ENCODE results near the gene BUD31. TPM values are rescaled to one million over a fixed set of nuclear protein-coding genes. Genes with fewer than 3 reads are reported as not detected.
A peak's percentile ranks its signal among the peaks of the same experiment; 100 is the strongest.

Gene BUD31
- total and polyA plus RNA-seq, 8 donors, result 79.0 to 103 (median 94.2) TPM

- intact Hi-C loops (cut with DNase I), result no loop called here
- no peaks in the 10 kb centered on the region for H3K9me3 ChIP-seq
- no peaks in the 10 kb centered on the region for H3K27me3 ChIP-seq
- TF ChIP-seq, protein P1, sequence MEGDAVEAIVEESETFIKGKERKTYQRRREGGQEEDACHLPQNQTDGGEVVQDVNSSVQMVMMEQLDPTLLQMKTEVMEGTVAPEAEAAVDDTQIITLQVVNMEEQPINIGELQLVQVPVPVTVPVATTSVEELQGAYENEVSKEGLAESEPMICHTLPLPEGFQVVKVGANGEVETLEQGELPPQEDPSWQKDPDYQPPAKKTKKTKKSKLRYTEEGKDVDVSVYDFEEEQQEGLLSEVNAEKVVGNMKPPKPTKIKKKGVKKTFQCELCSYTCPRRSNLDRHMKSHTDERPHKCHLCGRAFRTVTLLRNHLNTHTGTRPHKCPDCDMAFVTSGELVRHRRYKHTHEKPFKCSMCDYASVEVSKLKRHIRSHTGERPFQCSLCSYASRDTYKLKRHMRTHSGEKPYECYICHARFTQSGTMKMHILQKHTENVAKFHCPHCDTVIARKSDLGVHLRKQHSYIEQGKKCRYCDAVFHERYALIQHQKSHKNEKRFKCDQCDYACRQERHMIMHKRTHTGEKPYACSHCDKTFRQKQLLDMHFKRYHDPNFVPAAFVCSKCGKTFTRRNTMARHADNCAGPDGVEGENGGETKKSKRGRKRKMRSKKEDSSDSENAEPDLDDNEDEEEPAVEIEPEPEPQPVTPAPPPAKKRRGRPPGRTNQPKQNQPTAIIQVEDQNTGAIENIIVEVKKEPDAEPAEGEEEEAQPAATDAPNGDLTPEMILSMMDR (IDR thresholded peaks at IDR 0.05), result no peak
- H3K4me3 ChIP-seq, result no peak overlapping the region
- DNase-seq (no peak), ATAC-seq (no peak)
- H3K27ac ChIP-seq, result no peak overlapping the region
- peaks cover 0 to 98% of the 10 kb centered on the region in 2 donors for H3K36me3 ChIP-seq
- H3K4me1 ChIP-seq, result no peaks in the 10 kb centered on the region
These were observed 45.5 kb upstream of the BUD31 start for GRCh38 chr7:99363286-99363685.

DNA sequence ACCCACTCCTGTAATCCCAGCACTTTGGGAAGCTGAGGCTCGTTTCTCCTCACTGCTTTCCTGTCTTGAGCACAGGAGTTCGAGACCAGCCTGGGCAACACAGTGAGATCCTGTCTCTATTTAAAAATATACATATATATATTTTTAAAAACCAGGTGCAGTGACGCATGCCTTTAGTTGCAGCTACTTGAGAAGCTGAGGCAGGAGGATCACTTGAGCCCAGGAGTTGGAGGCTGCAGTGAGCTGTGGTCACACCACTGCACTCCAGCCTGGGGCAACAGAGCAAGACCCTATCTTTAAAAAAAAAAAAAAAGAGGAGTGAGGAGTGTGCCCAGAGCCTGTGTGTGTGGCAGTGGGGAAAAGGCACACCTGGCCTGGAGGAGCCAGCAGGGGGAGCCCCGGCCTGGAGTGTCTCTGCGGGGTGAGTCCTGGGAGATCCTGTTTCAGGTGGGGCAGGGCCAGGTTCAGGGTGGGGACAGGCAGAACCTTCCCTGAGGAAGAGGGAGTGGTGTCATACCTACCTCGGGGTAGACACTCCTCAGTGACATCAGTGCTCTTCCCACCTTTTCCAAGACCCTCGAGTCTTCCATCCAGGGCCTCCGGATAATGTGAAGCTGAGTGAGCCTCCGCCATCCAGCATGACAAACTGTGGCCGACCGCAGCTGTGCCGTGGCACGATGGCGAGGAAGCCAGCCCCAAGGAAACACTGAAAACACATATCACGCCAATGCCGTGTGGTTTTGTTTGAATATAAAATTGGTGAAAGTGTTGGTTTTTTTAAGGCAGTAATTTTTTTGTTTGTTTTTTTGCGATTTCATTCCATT lies 43.2 kb upstream of the BUD31 start:
- peak; percentile 75 for ATAC-seq
- TF ChIP-seq, protein P1 (IDR thresholded peaks at IDR 0.05), result peak; percentile 46 to 55
- intact Hi-C loops (cut with DNase I), result no loop called here

GRCh38 chr7:99366646-99367045 lies 42.1 kb upstream of the BUD31 start:
- H3K36me3 ChIP-seq, result peaks cover 0 to 71% of the 10 kb centered on the region in 2 donors
- H3K27me3 ChIP-seq, result no peaks in the 10 kb centered on the region
- no peak overlapping the region for H3K4me3 ChIP-seq
- H3K9me3 ChIP-seq, result no peaks in the 10 kb centered on the region
- intact Hi-C loops (cut with DNase I), result no loop called here
- TF ChIP-seq, protein P1 (IDR thresholded peaks at IDR 0.05), result no peak
- H3K27ac ChIP-seq, result no peak overlapping the region
- ATAC-seq (no peak), DNase-seq (no peak)
- peaks cover 5 to 6% of the 10 kb centered on the region in 2 donors for H3K4me1 ChIP-seq

More for the DNA sequence above, 43.2 kb upstream of the BUD31 start:
- Histone ChIP-seq H3K36me3 (peaks cover 0 to 82% of the 10 kb centered on the region in 2 donors), H3K27ac (no peak overlapping the region), H3K4me1 (peaks cover 4 to 5% of the 10 kb centered on the region in 2 donors), H3K9me3 (no peaks in the 10 kb centered on the region), H3K4me3 (no peak overlapping the region), H3K27me3 (no peaks in the 10 kb centered on the region)
- DNase-seq, result peak in 1 of 4 donors; percentile 89

GRCh38 chr7:99368750-99369389 lies 39.9 kb upstream of the BUD31 start:
- peak; percentile 71 for ATAC-seq
- no peak overlapping the region for H3K4me3 ChIP-seq
- H3K36me3 ChIP-seq, result peaks cover 0 to 49% of the 10 kb centered on the region in 2 donors
- no peaks in the 10 kb centered on the region for H3K9me3 ChIP-seq
- no peaks in the 10 kb centered on the region for H3K27me3 ChIP-seq
- no peak for DNase-seq
- TF ChIP-seq, protein P1 (IDR thresholded peaks at IDR 0.05), result no peak
- H3K27ac ChIP-seq, result peak overlapping the region; percentile 48 to 60
- intact Hi-C loops (cut with DNase I), result no loop called here
- H3K4me1 ChIP-seq, result peaks cover 8 to 25% of the 10 kb centered on the region in 2 donors

- peaks cover 0 to 38% of the 10 kb centered on the region in 2 donors for H3K36me3 ChIP-seq
- peaks cover 8 to 27% of the 10 kb centered on the region in 2 donors for H3K4me1 ChIP-seq
- no peaks in the 10 kb centered on the region for H3K27me3 ChIP-seq
- TF ChIP-seq, protein P1 (IDR thresholded peaks at IDR 0.05), result no peak
- no peaks in the 10 kb centered on the region for H3K9me3 ChIP-seq
- H3K4me3 ChIP-seq, result no peak overlapping the region
- DNase-seq (no peak), ATAC-seq (no peak)
- peak overlapping the region; percentile 48 to 60 for H3K27ac ChIP-seq
- intact Hi-C loops (cut with DNase I), result no loop called here
These were observed 38.9 kb upstream of the BUD31 start for GRCh38 chr7:99369767-99370391.

Measured in left lung (tissue), 10 donors.